Purkinje cell (primary cell): ENCODE measurements around the gene ZFPM1. TPM values are rescaled to one million over a fixed set of nuclear protein-coding genes. Genes with fewer than 3 reads are reported as not detected.

Experiments
- polyA plus RNA-seq: library from polyadenylated mRNA; unstranded; fragments of >200 nt; fragmentation: Nextera tagmentation; gene quantifications from 2 replicates; pipeline ENCODE4 v1.2.1, GENCODE V29; 2014

ZFPM1 gene
- 0.11 TPM in 1 of 2 replicates, not detected in the other for polyA plus RNA-seq

DNA sequence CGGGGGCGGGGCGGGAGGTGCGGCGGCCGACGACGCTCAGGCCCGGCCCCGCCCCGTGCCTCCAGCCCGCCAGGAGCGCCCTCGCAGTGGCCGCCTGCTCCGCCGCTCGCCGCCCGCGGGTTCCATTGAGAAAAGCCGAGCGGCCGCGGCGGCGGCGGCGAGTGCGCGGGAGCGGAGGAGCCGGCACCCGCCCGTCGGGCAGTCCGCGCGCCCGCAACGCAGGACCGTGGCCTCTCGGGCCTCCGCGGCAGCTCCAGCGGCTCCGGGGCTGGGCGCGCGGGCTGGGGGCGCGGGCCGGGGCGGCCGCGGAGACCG lies at the start of gene ZFPM1:
Gene ZFPM1 (plus strand): TSS at position 64 of the 315 bp plus-strand sequence. CDS start 359 bp downstream, outside the sequence.

GRCh38 chr16:88569985-88570690 lies 117.1 kb downstream of the ZFPM1 start, which contains the start of gene ZC3H18:
ZC3H18 (plus strand) TSS chr16:88570403; CDS start chr16:88577124, 6,721 bp downstream.

Other genes starting within 250 kb of the ZFPM1 start
- not detected in 2 replicates for gene ZNF469, start 70.3 kb upstream of the ZFPM1 start, polyA plus RNA-seq
- gene ZC3H18, start 117.1 kb downstream of the ZFPM1 start, polyA plus RNA-seq = 4.7 and 11.0 TPM in 2 replicates
- not detected in 2 replicates for gene IL17C, start 185.3 kb downstream of the ZFPM1 start, polyA plus RNA-seq
- gene CYBA, start 197.8 kb downstream of the ZFPM1 start, polyA plus RNA-seq = 0.73 TPM in 1 of 2 replicates, not detected in the other
- gene MVD, start 209.8 kb downstream of the ZFPM1 start, polyA plus RNA-seq = 6.0 and 7.4 TPM in 2 replicates
- not detected in 2 replicates for gene SNAI3, start 233.2 kb downstream of the ZFPM1 start, polyA plus RNA-seq